GM12878 (cell line): ENCODE measurements around the gene JUN. TPM values are rescaled to one million over a fixed set of nuclear protein-coding genes. Genes with fewer than 3 reads are reported as not detected.

Source experiments
- ATAC-seq: fragments of 200-7000 bp; cut with Tn5 transposase; 3 replicates; pipeline ENCODE4 v1.9.1; 2020; ENCODE audit warnings: mild to moderate bottlenecking, moderate library complexity
- BruUV-seq: library from RNA; stranded (reverse); fragments of 400-500 nt; replicated peaks from 2 replicates; lab custom pipeline; 2021; lab: Mats Ljungman, UMichigan
- CTCF ChIA-PET: fragments of 300-600 bp; sonication (Branson Sonifier 250); formaldehyde crosslinking; extraction: SDS; loops from one replicate; lab custom pipeline; 2021; ENCODE audit warnings: inconsistent platforms; lab: Yijun Ruan, JAX
- POLR2A ChIA-PET: fragments of 350-600 bp; formaldehyde crosslinking; extraction: SDS; loops from one replicate; lab custom pipeline; 2021; ENCODE audit warnings: inconsistent platforms; lab: Charles Lee
- RAD21 ChIA-PET: fragments of 300-600 bp; sonication (Branson Sonifier 250); formaldehyde crosslinking; loops from one replicate; lab custom pipeline; 2023; ENCODE audit warnings: antibody characterized with exemption; ENCODE audit not compliant: unreplicated experiment; lab: Charles Lee
- SMC1A ChIA-PET: fragments of 300-600 bp; sonication (Branson Sonifier 250); formaldehyde crosslinking; loops from one replicate; lab custom pipeline; 2023; ENCODE audit not compliant: unreplicated experiment, uncharacterized antibody; lab: Charles Lee
- DNase-seq: peaks from one replicate; pipeline ENCODE4 v3.0.0-alpha.2; 2011; ENCODE audit warnings: low read depth, low spot score
- FAIRE-seq: peaks from 3 replicates; lab custom pipeline; 2011; peaks lifted over from hg19 to GRCh38; lab: Jason Lieb, UNC
- H2AFZ ChIP-seq: 2 replicates; pipeline ENCODE4 v1.6.0; 2011; ENCODE audit warnings: low read depth, low read length, control low read depth; ENCODE audit not compliant: control insufficient read depth
- H3K27ac ChIP-seq: 2 replicates; pipeline ENCODE4 v1.5.1; 2011; ENCODE audit warnings: control low read depth; ENCODE audit not compliant: control insufficient read depth, insufficient read depth
- H3K27me3 ChIP-seq, 2 experiments: replicated peaks in 1 of 2; 2 replicates each; pipeline versions ENCODE4 v1.6.0 to v1.6.1; 2011; ENCODE audit warnings: low read length in 1 of 2; ENCODE audit not compliant: control insufficient read depth in 2 of 2, insufficient read depth in 2 of 2
- H3K36me3 ChIP-seq, 2 experiments: 2 replicates each; pipeline ENCODE4 v1.5.1; 2011; ENCODE audit warnings: low read length in 1 of 2; ENCODE audit not compliant: control insufficient read depth in 2 of 2, insufficient read depth in 2 of 2
- H3K4me1 ChIP-seq: 2 replicates; pipeline ENCODE4 v1.6.1; 2011; ENCODE audit warnings: mild to moderate bottlenecking, low read length, moderate library complexity, mixed read lengths; ENCODE audit not compliant: control insufficient read depth, insufficient read depth
- H3K4me2 ChIP-seq: 2 replicates; pipeline ENCODE4 v1.6.0; 2011; ENCODE audit warnings: control low read depth; ENCODE audit not compliant: control insufficient read depth, insufficient read depth
- H3K4me3 ChIP-seq: fragments of 200-600 bp; sonication (generic); 2 replicates; pipeline ENCODE4 v1.5.1; 2016
- H3K79me2 ChIP-seq: 2 replicates; pipeline ENCODE4 v1.6.0; 2011; ENCODE audit warnings: low read length; ENCODE audit not compliant: control insufficient read depth, insufficient read depth
- H3K9ac ChIP-seq: 2 replicates; pipeline ENCODE4 v1.8.0; 2011; ENCODE audit warnings: low read length, control low read depth, mixed read lengths; ENCODE audit not compliant: control insufficient read depth, insufficient read depth
- H3K9me3 ChIP-seq: replicated peaks from 3 replicates; pipeline ENCODE4 v1.5.1; 2011; ENCODE audit warnings: mild to moderate bottlenecking, low read length; ENCODE audit not compliant: control insufficient read depth, insufficient read depth
- H4K20me1 ChIP-seq: 2 replicates; pipeline ENCODE4 v1.6.0; 2011; ENCODE audit not compliant: control insufficient read depth, insufficient read depth
- BACH1 ChIP-seq: fragments of 450-650 bp; IDR thresholded peaks from 2 replicates; pipeline ENCODE4 v1.6.1; 2017; ENCODE audit warnings: mild to moderate bottlenecking, borderline replicate concordance
- DPF2 ChIP-seq: fragments of 450-650 bp; IDR thresholded peaks from 2 replicates; pipeline ENCODE4 v1.6.1; 2017; ENCODE audit warnings: mild to moderate bottlenecking
- EZH2 ChIP-seq: IDR thresholded peaks from 2 replicates; pipeline ENCODE4 v1.6.1; 2012; ENCODE audit warnings: low read depth, mild to moderate bottlenecking, control low read depth, inconsistent platforms, low read length, borderline replicate concordance; ENCODE audit not compliant: control insufficient read depth
- HDAC2 ChIP-seq: fragments of 200-600 bp; sonication (generic); IDR thresholded peaks from 2 replicates; pipeline ENCODE4 v1.6.1; 2017
- IKZF2 ChIP-seq, 2 experiments: fragments of 450-650 bp; IDR thresholded peaks; 2 replicates each; pipeline ENCODE4 v1.6.1; 2017; ENCODE audit warnings: mild to moderate bottlenecking in 2 of 2, moderate library complexity in 2 of 2
- MTA2 ChIP-seq: fragments of 450-650 bp; IDR thresholded peaks from 2 replicates; pipeline ENCODE4 v1.6.1; 2016; ENCODE audit warnings: low read depth, mild to moderate bottlenecking, moderate library complexity
- SMC3 ChIP-seq: IDR thresholded peaks from 2 replicates; pipeline ENCODE4 v1.6.1; 2011; ENCODE audit warnings: low read length, improper control_type of control experiment, borderline replicate concordance
- SREBF2 ChIP-seq: IDR thresholded peaks from 2 replicates; pipeline ENCODE4 v1.6.1; 2012; ENCODE audit warnings: mild to moderate bottlenecking, low read length
- TAF1 ChIP-seq: IDR thresholded peaks from 2 replicates; pipeline ENCODE4 v1.6.1; 2011; ENCODE audit warnings: mild to moderate bottlenecking, low read depth, low read length, borderline replicate concordance
- USF1 ChIP-seq: IDR thresholded peaks from 2 replicates; pipeline ENCODE4 v1.6.1; 2011; ENCODE audit warnings: borderline replicate concordance, low read depth, mild to moderate bottlenecking, moderate library complexity, mixed read lengths, low read length; ENCODE audit not compliant: insufficient read depth; ENCODE audit errors: extremely low read length
- ZBTB40 ChIP-seq: fragments of 450-650 bp; IDR thresholded peaks from 2 replicates; pipeline ENCODE4 v1.6.1; 2016; ENCODE audit warnings: mild to moderate bottlenecking, moderate library complexity, borderline replicate concordance
- ZNF687 ChIP-seq: fragments of 450-650 bp; IDR thresholded peaks from 2 replicates; pipeline ENCODE4 v1.6.1; 2017; ENCODE audit warnings: mild to moderate bottlenecking, moderate library complexity
- WGBS: methylation state at CpG from one replicate; pipeline ENCODE4 v1.1.6; 2016; ENCODE audit warnings: low lambda C conversion rate; ENCODE audit not compliant: insufficient replicate concordance, insufficient coverage; ENCODE audit errors: missing lambda C conversion rate; 5-methylcytosine and 5-hydroxymethylcytosine counted together
- in situ Hi-C: fragments of 300-500 bp; cut with MboI; formaldehyde crosslinking; loops from 9 replicates; pipeline ENCODE4 v1.14.3; 2018; ENCODE audit warnings: mixed read lengths
- intact Hi-C: fragments of 100-400 bp; cut with micrococcal nuclease; formaldehyde crosslinking; loops from one replicate; pipeline ENCODE4 v1.14.2; 2022; ENCODE audit not compliant: unreplicated experiment
- polyA plus RNA-seq, 11 experiments: library from polyadenylated mRNA; depleted of rRNA in 4 of 11; unstranded in 6 of 11; stranded (reverse) in 5 of 11; fragments of >200 nt; fragmentation: Nextera tagmentation in 4 of 11; fragmentation: Illumina TruSeq in 1 of 11; extraction: Ambion mirVana in 4 of 11; extraction: Trizol in 1 of 11; gene quantifications; 1 replicate in 1 of 11; 2 replicates in 10 of 11; pipeline versions ENCODE4 v1.2.1 to v1.2.3, GENCODE V29; 2011 to 2016; ENCODE audit warnings: inconsistent platforms in 2 of 11, missing spikeins in 2 of 11, low read depth in 1 of 11
- total RNA-seq, 4 experiments: library from RNA; depleted of rRNA in 3 of 4; stranded (reverse); fragments of >200 nt in 3 of 4; fragmentation: Illumina TruSeq in 1 of 4; extraction: Trizol in 1 of 4; gene quantifications; 2 replicates each; pipeline versions ENCODE4 v1.2.1 to v1.2.3, GENCODE V29; 2013 to 2021
- TF ChIP-seq, protein P1 (sequence below): IDR thresholded peaks from 2 replicates; pipeline ENCODE4 v1.6.1; 2011; ENCODE audit warnings: low read depth, mild to moderate bottlenecking, low read length, moderate library complexity, borderline replicate concordance; ENCODE audit errors: extremely low read depth
- TF ChIP-seq, protein P2 (sequence below): IDR thresholded peaks from 2 replicates; pipeline ENCODE4 v1.6.1; 2012; ENCODE audit warnings: low read depth, low read length, improper control_type of control experiment

The JUN gene
- total and polyA plus RNA-seq, 10 of the 15 experiments (the other 5 are each of a cell fraction or from before 2014, with no cell fraction given): 0.18 to 8.4 (median 2.8) TPM

DNA sequence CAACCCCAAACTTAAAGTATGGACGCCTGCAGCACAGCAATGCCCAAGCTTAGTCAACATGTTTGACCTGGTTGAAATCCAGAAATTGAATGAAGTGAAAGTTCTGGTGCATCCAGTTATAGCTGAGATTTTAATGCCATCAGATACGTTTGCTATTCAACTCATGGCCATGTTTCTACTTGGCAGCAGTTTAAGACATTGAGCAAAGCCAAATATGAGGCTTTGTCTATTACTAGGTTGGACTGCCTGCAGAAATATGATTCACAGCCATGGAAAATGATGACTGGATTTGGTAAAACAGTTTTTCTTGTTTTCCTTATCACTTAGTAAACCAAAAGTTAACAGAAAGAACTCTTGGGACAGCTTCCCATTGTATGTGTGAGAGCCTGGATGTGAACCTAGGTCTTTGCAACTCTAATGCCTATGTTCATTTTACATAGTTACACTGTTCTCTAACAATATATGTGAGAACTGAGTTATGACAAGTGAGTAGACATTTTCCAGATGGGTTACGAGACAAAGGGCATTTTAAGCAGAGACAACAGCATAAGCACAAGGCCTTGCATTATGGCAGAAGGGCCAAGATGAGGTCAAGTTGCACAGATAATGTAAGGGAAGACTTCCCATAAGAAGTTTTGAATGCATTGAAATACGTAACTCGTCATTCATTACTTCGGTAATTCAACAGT is 51.6 kb downstream of the JUN start:
- no peak for ATAC-seq
- H3K27ac ChIP-seq: no peak overlapping the region
- in situ Hi-C loops: loop anchor here (25.0 kb wide), 1 partner anchor 980 kb away; no protein-coding TSS in a partner anchor
- no peaks in the 10 kb centered on the region for H3K36me3 ChIP-seq
- WGBS: 80% methylated on average over 6 of the region's 6 CpGs
- no peaks in the 10 kb centered on the region for H3K27me3 ChIP-seq
- BruUV-seq: no TSS peak
- intact Hi-C loops: no loop called here
- no peak for FAIRE-seq
- SMC1A ChIA-PET: no interaction called here
- H3K4me1 ChIP-seq: no peaks in the 10 kb centered on the region
- no peaks in the 10 kb centered on the region for H4K20me1 ChIP-seq
- RAD21 ChIA-PET: no interaction called here
- POLR2A ChIA-PET: interaction anchor here (0.5 to 0.7 kb wide), 2 partner anchors 21 to 320 kb away, joined by 3 to 4 read pairs; no protein-coding TSS in a partner anchor
- no peak for DNase-seq
- H3K4me2 ChIP-seq: no peak overlapping the region
- H3K9ac ChIP-seq: no peak overlapping the region
- H3K79me2 ChIP-seq: no peaks in the 10 kb centered on the region
- no peak overlapping the region for H3K4me3 ChIP-seq
- no peak overlapping the region for H2AFZ ChIP-seq
- no peaks in the 10 kb centered on the region for H3K9me3 ChIP-seq
- CTCF ChIA-PET: interaction anchor here (0.9 to 1.1 kb wide), 2 partner anchors 45 to 967 kb away, joined by 3 to 4 read pairs; no protein-coding TSS in a partner anchor
- TF ChIP-seq MTA2: no peak
- no peak for TF ChIP-seq IKZF2 (IDR thresholded peaks at IDR 0.05)
- TF ChIP-seq, protein P1, sequence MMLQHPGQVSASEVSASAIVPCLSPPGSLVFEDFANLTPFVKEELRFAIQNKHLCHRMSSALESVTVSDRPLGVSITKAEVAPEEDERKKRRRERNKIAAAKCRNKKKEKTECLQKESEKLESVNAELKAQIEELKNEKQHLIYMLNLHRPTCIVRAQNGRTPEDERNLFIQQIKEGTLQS: no peak
- TF ChIP-seq DPF2: no peak
- no peak for TF ChIP-seq BACH1
- no peak for TF ChIP-seq EZH2
- TF ChIP-seq ZBTB40: no peak
- no peak for TF ChIP-seq USF1
- no peak for TF ChIP-seq SMC3
- TF ChIP-seq SREBF2: no peak
- TF ChIP-seq, protein P2, sequence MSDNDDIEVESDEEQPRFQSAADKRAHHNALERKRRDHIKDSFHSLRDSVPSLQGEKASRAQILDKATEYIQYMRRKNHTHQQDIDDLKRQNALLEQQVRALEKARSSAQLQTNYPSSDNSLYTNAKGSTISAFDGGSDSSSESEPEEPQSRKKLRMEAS: no peak
- TF ChIP-seq ZNF687: no peak
- no peak for TF ChIP-seq HDAC2
- no peak for TF ChIP-seq TAF1
